B cell (primary cell): ENCODE measurements around the gene ANP32A. TPM values are rescaled to one million over a fixed set of nuclear protein-coding genes. Genes with fewer than 3 reads are reported as not detected.

Experiments
- ATAC-seq: fragments of 200-7000 bp; cut with Tn5 transposase; one replicate; pipeline ENCODE4 v1.10.0; 2021; ENCODE audit warnings: low read depth, mild to moderate bottlenecking, moderate number of reproducible peaks, moderate library complexity
- CTCF ChIA-PET: fragments of 350-600 bp; sonication (Branson Sonifier 250); formaldehyde crosslinking; loops from one replicate; lab custom pipeline; 2021; ENCODE audit warnings: antibody characterized with exemption, inconsistent platforms; lab: Charles Lee
- POLR2A ChIA-PET: fragments of 350-600 bp; sonication (Branson Sonifier 250); formaldehyde crosslinking; loops from one replicate; lab custom pipeline; 2021; ENCODE audit warnings: antibody characterized with exemption; lab: Charles Lee
- DNase-seq: peaks from one replicate; pipeline ENCODE4 v3.0.0; 2013
- H2AFZ ChIP-seq: 2 replicates; pipeline ENCODE4 v1.6.1; 2012; ENCODE audit warnings: mild to moderate bottlenecking, low read depth, low read length; ENCODE audit not compliant: insufficient read depth, poor library complexity, severe bottlenecking
- H3K27ac ChIP-seq, 2 donors: 1 replicate in 1 of 2; 2 replicates in 1 of 2; pipeline ENCODE4 v1.5.1; 2012 to 2013; ENCODE audit warnings: low read length in 2 of 2, mild to moderate bottlenecking in 2 of 2, moderate library complexity in 1 of 2
- H3K27me3 ChIP-seq, 4 experiments: fragments of 200-600 bp in 1 of 4; sonication (generic) in 1 of 4; replicated peaks in 1 of 4; 1 replicate in 2 of 4; 2 replicates in 2 of 4; pipeline versions ENCODE4 v1.6.1 to v1.7.0; 2013 to 2016; ENCODE audit warnings: low read length in 3 of 4, mild to moderate bottlenecking in 2 of 4, mixed read lengths in 1 of 4, moderate library complexity in 1 of 4; ENCODE audit not compliant: insufficient read depth in 4 of 4, control insufficient read depth in 3 of 4; ENCODE audit errors: control extremely low read depth in 1 of 4
- H3K36me3 ChIP-seq, 2 experiments: replicated peaks in 1 of 2; 1 replicate in 1 of 2; 2 replicates in 1 of 2; pipeline versions ENCODE4 v1.6.1 to v1.7.1; 2013; ENCODE audit warnings: low read length in 1 of 2; ENCODE audit not compliant: insufficient read depth in 2 of 2, control insufficient read depth in 1 of 2; ENCODE audit errors: control extremely low read depth in 1 of 2, extremely low read depth in 1 of 2
- H3K4me1 ChIP-seq, 2 donors: fragments of 200-600 bp in 1 of 2; sonication (generic) in 1 of 2; 1 replicate in 1 of 2; 2 replicates in 1 of 2; pipeline versions ENCODE4 v1.5.1 to v1.6.1; 2013 to 2017; ENCODE audit warnings: low read length in 2 of 2; ENCODE audit not compliant: control insufficient read depth in 2 of 2, insufficient read depth in 2 of 2
- H3K4me2 ChIP-seq: replicated peaks from 2 replicates; pipeline ENCODE3; 2012; ENCODE audit warnings: mild to moderate bottlenecking, low read depth, low read length; ENCODE audit not compliant: poor library complexity, severe bottlenecking
- H3K4me3 ChIP-seq, 5 experiments: fragments of 200-600 bp in 1 of 5; sonication (generic) in 1 of 5; 1 replicate in 3 of 5; 2 replicates in 2 of 5; pipeline versions ENCODE4 v1.5.1 to v1.7.0; 2011 to 2016; ENCODE audit warnings: low read length in 4 of 5, mild to moderate bottlenecking in 4 of 5, low read depth in 2 of 5, control low read depth in 1 of 5, moderate library complexity in 1 of 5; ENCODE audit not compliant: insufficient read depth in 1 of 5; ENCODE audit errors: control extremely low read depth in 1 of 5, extremely low read depth in 1 of 5
- H3K79me2 ChIP-seq: fragments of 200-600 bp; sonication (generic); one replicate; pipeline ENCODE4 v1.6.0; 2016; ENCODE audit warnings: low read length; ENCODE audit not compliant: control insufficient read depth, insufficient read depth
- H3K9ac ChIP-seq: fragments of 200-600 bp; sonication (generic); 2 replicates; pipeline ENCODE4 v1.6.1; 2017; ENCODE audit warnings: mild to moderate bottlenecking, low read length, moderate library complexity
- H3K9me3 ChIP-seq, 3 donors: one replicate each; pipeline versions ENCODE4 v1.6.1 to v1.7.1; 2013; ENCODE audit warnings: low read length in 2 of 3; ENCODE audit not compliant: control insufficient read depth in 2 of 3, insufficient read depth in 1 of 3; ENCODE audit errors: control extremely low read depth in 1 of 3
- H4K20me1 ChIP-seq: 2 replicates; pipeline ENCODE4 v1.6.0; 2012; ENCODE audit warnings: mild to moderate bottlenecking, low read length; ENCODE audit not compliant: insufficient read depth, control insufficient read depth, poor library complexity, severe bottlenecking
- H3K27ac Mint-ChIP-seq: one replicate; pipeline ENCODE4 v1.8.0; 2021; ENCODE audit warnings: mixed read lengths
- H3K27me3 Mint-ChIP-seq: one replicate; pipeline ENCODE4 v1.8.0; 2021; ENCODE audit warnings: mixed read lengths
- H3K4me1 Mint-ChIP-seq: one replicate; pipeline ENCODE4 v1.8.0; 2021; ENCODE audit warnings: mixed read lengths
- H3K4me3 Mint-ChIP-seq: one replicate; pipeline ENCODE4 v1.8.0; 2021; ENCODE audit warnings: mixed read lengths
- H3K9me3 Mint-ChIP-seq: one replicate; pipeline ENCODE4 v1.8.0; 2022; ENCODE audit warnings: mixed read lengths; ENCODE audit not compliant: insufficient read depth
- CTCF ChIP-seq: fragments of 200-600 bp; IDR thresholded peaks from one replicate; pipeline ENCODE4 v1.8.0; 2022; ENCODE audit warnings: antibody characterized with exemption, mild to moderate bottlenecking
- EZH2 ChIP-seq: IDR thresholded peaks from 2 replicates; pipeline ENCODE4 v1.6.1; 2012; ENCODE audit warnings: borderline replicate concordance, low read depth, mild to moderate bottlenecking, moderate library complexity, low read length; ENCODE audit not compliant: insufficient read depth, poor library complexity, severe bottlenecking
- WGBS: methylation state at CpG from one replicate; pipeline ENCODE4 v1.1.5; 2013; ENCODE audit warnings: missing lambda C conversion rate; ENCODE audit not compliant: insufficient coverage; 5-methylcytosine and 5-hydroxymethylcytosine counted together
- intact Hi-C: fragments of 100-400 bp; cut with micrococcal nuclease; formaldehyde crosslinking; loops from one replicate; pipeline ENCODE4 v1.10.0; 2022
- polyA plus RNA-seq: library from polyadenylated mRNA; depleted of rRNA; stranded (reverse); fragments of >200 nt; gene quantifications from 2 replicates; pipeline ENCODE4 v1.2.3, GENCODE V29; 2012
- total RNA-seq, 2 donors: library from RNA; stranded (reverse); fragments of 120-200 nt in 1 of 2; gene quantifications; 1 replicate in 1 of 2; 2 replicates in 1 of 2; pipeline versions ENCODE4 v1.2.3 to v1.2.4, GENCODE V29; 2013 to 2022

The ANP32A gene
- total and polyA plus RNA-seq, 2 donors (not counting 1 experiment from before 2014, with no cell fraction given) = 26.4 to 163 TPM

- Histone ChIP-seq H3K9ac (no peak overlapping the region), H3K36me3 (peaks cover 0 to 4% of the 10 kb centered on the region in 2 experiments), H3K27me3 (peaks cover 0 to 4% (median 0%) of the 10 kb centered on the region in 4 experiments), H2AFZ (no peak overlapping the region), H4K20me1 (no peaks in the 10 kb centered on the region), H3K4me2 (no peak overlapping the region), H3K4me3 (no peak overlapping the region), H3K4me1 (no peaks in the 10 kb centered on the region), H3K79me2 (no peaks in the 10 kb centered on the region), H3K27ac (no peak overlapping the region), H3K9me3 (peaks cover 0 to 5% (median 0%) of the 10 kb centered on the region in 3 donors)
- no CpG with 5 or more reads among the region's 2 CpGs for WGBS
- Mint-ChIP-seq H3K27ac (no peak overlapping the region), H3K27me3 (peaks cover 6% of the 10 kb centered on the region), H3K4me1 (no peaks in the 10 kb centered on the region), H3K4me3 (no peak overlapping the region), H3K9me3 (no peaks in the 10 kb centered on the region)
- intact Hi-C loops = no loop called here
- CTCF ChIA-PET = interaction anchor here (1.0 to 1.3 kb wide), 3 partner anchors 11 to 116 kb away, joined by 3 to 6 read pairs (median 3); no protein-coding TSS in a partner anchor
- POLR2A ChIA-PET = no interaction called here
- DNase-seq (no peak), ATAC-seq (no peak)
- TF ChIP-seq EZH2 (no peak), CTCF (no peak)
These were observed 47.7 kb downstream of the ANP32A start for GRCh38 chr15:68773036-68773435.

- H3K4me3 Mint-ChIP-seq = no peak overlapping the region
- H3K27me3 Mint-ChIP-seq = peaks cover 12% of the 10 kb centered on the region
- TF ChIP-seq EZH2 (no peak), CTCF (no peak)
- H3K4me1 Mint-ChIP-seq = no peaks in the 10 kb centered on the region
- Histone ChIP-seq H3K4me1 (no peaks in the 10 kb centered on the region), H3K9me3 (peaks cover 0 to 5% (median 0%) of the 10 kb centered on the region in 3 donors), H3K4me2 (no peak overlapping the region), H3K4me3 (no peak overlapping the region), H3K27ac (no peak overlapping the region), H3K36me3 (no peaks in the 10 kb centered on the region), H3K27me3 (peaks cover 0 to 4% (median 0%) of the 10 kb centered on the region in 4 experiments), H3K79me2 (no peaks in the 10 kb centered on the region), H2AFZ (no peak overlapping the region), H3K9ac (no peak overlapping the region), H4K20me1 (no peaks in the 10 kb centered on the region)
- CTCF ChIA-PET = interaction anchor here (0.9 to 1.1 kb wide), 2 partner anchors 13 to 58 kb away, joined by 3 read pairs; no protein-coding TSS in a partner anchor
- no peak overlapping the region for H3K27ac Mint-ChIP-seq
- ATAC-seq (no peak), DNase-seq (no peak)
- no peaks in the 10 kb centered on the region for H3K9me3 Mint-ChIP-seq
- POLR2A ChIA-PET = no interaction called here
- intact Hi-C loops = no loop called here
These were observed 50.5 kb downstream of the ANP32A start for GRCh38 chr15:68770216-68770615.
